Right atrium auricular region (tissue), 2 donors: ENCODE measurements around the gene ZFYVE28. TPM values are rescaled to one million over a fixed set of nuclear protein-coding genes. Genes with fewer than 3 reads are reported as not detected.

Experiments used
- DNase-seq: peaks from one replicate; pipeline ENCODE4 v3.0.0-alpha.2; 2019; ENCODE audit warnings: low spot score
- H3K27ac ChIP-seq, 2 donors: fragments of 200-600 bp; sonication (generic); 1 replicate in 1 of 2; 2 replicates in 1 of 2; pipeline ENCODE4 v1.5.1; 2016 to 2019
- H3K27me3 ChIP-seq, 2 donors: fragments of 200-600 bp; sonication (generic); one replicate each; pipeline versions ENCODE4 v1.5.1 to v1.6.0; 2017 to 2019
- H3K36me3 ChIP-seq: fragments of 200-600 bp; sonication (generic); one replicate; pipeline ENCODE4 v1.5.1; 2016
- H3K4me1 ChIP-seq, 2 donors: fragments of 200-600 bp; sonication (generic); one replicate each; pipeline versions ENCODE4 v1.5.1 to v1.6.0; 2017 to 2019
- H3K4me3 ChIP-seq, 2 donors: fragments of 200-600 bp; sonication (generic); 1 replicate in 1 of 2; 2 replicates in 1 of 2; pipeline ENCODE4 v1.5.1; 2017 to 2019; ENCODE audit warnings: mild to moderate bottlenecking in 1 of 2, moderate library complexity in 1 of 2
- H3K9me3 ChIP-seq, 2 donors: fragments of 200-600 bp; sonication (generic); one replicate each; pipeline ENCODE4 v1.5.1; 2019
- CTCF ChIP-seq, 2 donors: fragments of 200-600 bp; sonication (generic); IDR thresholded peaks; one replicate each; pipeline ENCODE4 v1.5.1; 2019; ENCODE audit warnings: antibody characterized with exemption in 2 of 2
- total RNA-seq, 2 donors: library from RNA; depleted of rRNA; stranded (reverse); fragments of >200 nt; gene quantifications; one replicate each; pipeline ENCODE4 v1.1.0, GENCODE V29; 2016

Gene ZFYVE28
- total RNA-seq, 2 donors from 2014 or later = 3.4 to 6.0 TPM

DNA sequence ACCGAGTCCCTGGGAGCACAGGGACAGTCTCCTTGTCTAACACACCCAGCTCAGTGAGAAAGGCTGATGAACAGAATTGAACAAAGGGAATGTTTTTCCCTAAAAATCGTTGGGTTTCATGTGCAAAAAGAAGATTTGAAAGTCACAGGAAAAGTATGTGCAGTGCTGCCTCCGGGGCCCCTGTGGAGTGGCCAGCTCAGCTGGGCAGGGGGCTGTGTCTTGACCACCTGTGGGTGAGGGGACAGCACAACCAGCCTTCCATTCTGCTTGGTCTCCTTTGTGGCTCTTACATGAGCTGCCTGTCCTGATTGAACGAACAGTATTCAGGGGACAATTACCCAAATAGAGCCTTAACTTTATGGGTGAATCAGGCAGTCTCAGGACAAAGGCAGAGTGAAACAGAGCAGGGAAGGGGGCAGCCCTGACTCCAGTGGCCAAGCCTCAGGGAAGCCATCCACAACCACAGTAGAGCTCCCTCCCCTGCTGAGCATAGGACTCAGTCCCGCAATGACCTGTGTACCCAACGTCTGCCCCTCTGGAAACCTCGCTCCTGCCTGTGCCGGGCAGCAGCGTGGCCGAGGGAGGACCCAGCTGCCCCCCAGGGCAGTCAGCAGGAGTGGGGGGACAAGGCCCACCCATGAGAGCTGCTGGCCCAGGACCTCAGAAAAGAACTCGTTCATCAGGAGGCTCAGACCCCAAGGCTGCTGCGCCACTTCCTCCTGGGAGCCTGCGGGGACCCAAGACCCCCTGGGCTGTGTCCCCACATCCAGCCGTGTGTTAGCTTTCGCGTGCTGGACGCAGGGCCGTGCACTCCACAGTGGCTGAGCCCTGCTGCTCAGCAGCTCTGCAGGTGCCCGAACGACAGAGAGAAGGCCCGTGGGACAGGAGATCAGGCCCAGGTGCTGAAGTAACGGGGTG is 96.9 kb downstream of the ZFYVE28 start:
- Histone ChIP-seq H3K27ac (no peak overlapping the region), H3K4me3 (no peak overlapping the region), H3K4me1 (no peaks in the 10 kb centered on the region), H3K27me3 (no peaks in the 10 kb centered on the region), H3K36me3 (no peaks in the 10 kb centered on the region), H3K9me3 (peaks cover 0 to 18% of the 10 kb centered on the region in 2 donors)
- peak; percentile 43 for DNase-seq
- TF ChIP-seq CTCF (IDR thresholded peaks at IDR 0.05) = no peak

DNA sequence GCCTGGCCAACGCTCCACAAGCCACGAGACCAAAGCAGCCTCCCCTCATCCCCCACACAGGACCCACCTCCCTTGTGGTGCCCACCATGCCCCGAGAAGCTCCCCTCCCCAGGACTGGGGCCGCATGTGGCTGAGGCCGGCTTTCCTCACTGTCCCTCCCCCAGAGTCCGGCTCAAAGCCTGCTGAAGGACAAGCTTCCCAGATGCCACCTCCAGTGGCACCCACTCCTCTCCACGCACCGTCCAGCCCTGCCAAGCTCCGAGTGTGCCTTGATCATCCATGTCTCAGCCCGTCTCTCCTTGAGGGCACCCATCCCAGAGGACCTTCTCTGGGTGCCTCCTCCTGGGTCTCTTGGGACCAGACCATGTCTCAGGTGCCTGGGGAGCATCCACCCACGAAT is 97.7 kb downstream of the ZFYVE28 start:
- peaks cover 0 to 10% of the 10 kb centered on the region in 2 donors for H3K9me3 ChIP-seq
- H3K27ac ChIP-seq = no peak overlapping the region
- H3K4me3 ChIP-seq = no peak overlapping the region
- peak; percentile 42 for DNase-seq
- no peaks in the 10 kb centered on the region for H3K36me3 ChIP-seq
- TF ChIP-seq CTCF (IDR thresholded peaks at IDR 0.05) = no peak
- no peaks in the 10 kb centered on the region for H3K4me1 ChIP-seq
- H3K27me3 ChIP-seq = no peaks in the 10 kb centered on the region

DNA sequence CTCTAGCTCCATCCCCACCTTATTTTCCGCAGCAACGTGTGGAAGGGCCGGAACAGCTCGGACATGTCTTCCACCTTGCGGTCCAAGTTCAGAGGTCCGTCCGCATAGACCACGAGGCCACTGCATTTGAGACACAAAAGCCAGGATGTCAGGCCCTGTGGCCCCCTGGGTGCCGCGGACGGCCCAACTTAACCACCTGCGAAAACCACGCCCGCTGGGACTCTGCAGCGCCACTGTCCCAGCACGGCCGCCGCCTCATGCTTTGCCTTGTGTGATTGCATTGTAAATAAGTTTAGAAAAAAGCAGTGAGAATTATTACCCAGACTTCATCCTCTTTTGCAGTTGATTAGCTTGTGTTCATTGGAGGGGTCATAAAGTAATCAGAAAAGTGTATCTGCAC is 98.3 kb downstream of the ZFYVE28 start:
- H3K27ac ChIP-seq = no peak overlapping the region
- no peaks in the 10 kb centered on the region for H3K4me1 ChIP-seq
- H3K9me3 ChIP-seq = peaks cover 0 to 6% of the 10 kb centered on the region in 2 donors
- no peak overlapping the region for H3K4me3 ChIP-seq
- H3K27me3 ChIP-seq = no peaks in the 10 kb centered on the region
- DNase-seq = peak; percentile 13
- TF ChIP-seq CTCF (IDR thresholded peaks at IDR 0.05) = no peak
- no peaks in the 10 kb centered on the region for H3K36me3 ChIP-seq

GRCh38 chr4:2318885-2319284 is 99.6 kb downstream of the ZFYVE28 start:
- H3K4me1 ChIP-seq = no peaks in the 10 kb centered on the region
- H3K27me3 ChIP-seq = no peaks in the 10 kb centered on the region
- no peak overlapping the region for H3K4me3 ChIP-seq
- no peak for TF ChIP-seq CTCF (IDR thresholded peaks at IDR 0.05)
- DNase-seq = peak; percentile 43
- no peak overlapping the region for H3K27ac ChIP-seq
- H3K36me3 ChIP-seq = no peaks in the 10 kb centered on the region
- H3K9me3 ChIP-seq = no peaks in the 10 kb centered on the region

DNA sequence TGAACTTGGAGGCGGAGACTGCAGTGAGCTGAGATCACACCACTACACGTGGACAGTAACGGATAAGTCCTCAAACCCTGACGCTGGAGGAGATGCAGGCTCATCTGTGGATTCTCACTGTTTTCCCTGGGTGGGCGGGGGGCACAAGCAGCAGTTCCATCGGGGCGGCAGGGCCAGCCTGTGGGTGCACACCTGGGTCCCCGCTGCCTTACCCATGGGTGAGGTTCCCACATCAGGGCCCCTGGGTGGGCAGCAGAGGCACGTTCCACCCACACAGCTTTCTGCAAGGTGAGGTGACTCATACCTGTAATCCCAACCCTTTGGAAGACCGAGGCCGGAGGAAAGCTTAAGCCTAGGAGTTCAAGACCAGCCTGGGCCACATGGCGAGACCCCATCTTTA is 100.0 kb downstream of the ZFYVE28 start:
- Histone ChIP-seq H3K27me3 (no peaks in the 10 kb centered on the region), H3K4me1 (no peaks in the 10 kb centered on the region), H3K9me3 (no peaks in the 10 kb centered on the region), H3K36me3 (no peaks in the 10 kb centered on the region), H3K27ac (no peak overlapping the region), H3K4me3 (no peak overlapping the region)
- TF ChIP-seq CTCF (IDR thresholded peaks at IDR 0.05) = no peak
- peak; percentile 42 for DNase-seq
